ENCODE measurements around the gene FLNC.

DNA sequence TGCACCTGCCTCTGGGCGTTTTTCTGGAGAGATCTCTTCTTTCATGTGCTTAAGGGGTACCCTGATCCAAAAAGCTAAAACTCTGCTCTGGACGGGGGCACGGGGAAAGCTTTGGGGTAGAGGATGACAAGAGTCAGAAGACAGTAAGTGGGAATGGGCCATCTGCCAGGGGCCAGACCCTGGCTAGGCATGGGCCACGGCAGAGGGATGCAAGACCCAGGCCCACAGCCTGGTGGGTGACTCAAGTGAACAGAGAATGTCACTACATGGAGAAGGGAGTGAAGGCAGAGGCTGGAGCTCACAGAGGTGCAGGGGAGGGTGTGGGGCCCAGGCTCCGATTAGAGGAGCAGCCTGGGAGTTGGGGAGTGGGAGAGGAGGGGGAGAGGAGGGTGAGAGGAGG lies 15.3 kb downstream of the FLNC start:
- TF ChIP-seq, protein P1, sequence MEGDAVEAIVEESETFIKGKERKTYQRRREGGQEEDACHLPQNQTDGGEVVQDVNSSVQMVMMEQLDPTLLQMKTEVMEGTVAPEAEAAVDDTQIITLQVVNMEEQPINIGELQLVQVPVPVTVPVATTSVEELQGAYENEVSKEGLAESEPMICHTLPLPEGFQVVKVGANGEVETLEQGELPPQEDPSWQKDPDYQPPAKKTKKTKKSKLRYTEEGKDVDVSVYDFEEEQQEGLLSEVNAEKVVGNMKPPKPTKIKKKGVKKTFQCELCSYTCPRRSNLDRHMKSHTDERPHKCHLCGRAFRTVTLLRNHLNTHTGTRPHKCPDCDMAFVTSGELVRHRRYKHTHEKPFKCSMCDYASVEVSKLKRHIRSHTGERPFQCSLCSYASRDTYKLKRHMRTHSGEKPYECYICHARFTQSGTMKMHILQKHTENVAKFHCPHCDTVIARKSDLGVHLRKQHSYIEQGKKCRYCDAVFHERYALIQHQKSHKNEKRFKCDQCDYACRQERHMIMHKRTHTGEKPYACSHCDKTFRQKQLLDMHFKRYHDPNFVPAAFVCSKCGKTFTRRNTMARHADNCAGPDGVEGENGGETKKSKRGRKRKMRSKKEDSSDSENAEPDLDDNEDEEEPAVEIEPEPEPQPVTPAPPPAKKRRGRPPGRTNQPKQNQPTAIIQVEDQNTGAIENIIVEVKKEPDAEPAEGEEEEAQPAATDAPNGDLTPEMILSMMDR (conservative IDR thresholded peaks at IDR 0.05; ENCODE audit: low read length), result no peak
- TF ChIP-seq EZH2phosphoT487 (IDR thresholded peaks at IDR 0.05; ENCODE audit: borderline replicate concordance), result no peak
